ENCODE measurements around the gene LYPD5.
"Not testable (repeated sequence)": the region's sequence is repeated elsewhere in the genome, so short reads cannot be mapped to it uniquely, and the experiment has no call there.

LYPD5 gene, protein sequence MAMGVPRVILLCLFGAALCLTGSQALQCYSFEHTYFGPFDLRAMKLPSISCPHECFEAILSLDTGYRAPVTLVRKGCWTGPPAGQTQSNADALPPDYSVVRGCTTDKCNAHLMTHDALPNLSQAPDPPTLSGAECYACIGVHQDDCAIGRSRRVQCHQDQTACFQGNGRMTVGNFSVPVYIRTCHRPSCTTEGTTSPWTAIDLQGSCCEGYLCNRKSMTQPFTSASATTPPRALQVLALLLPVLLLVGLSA

DNA sequence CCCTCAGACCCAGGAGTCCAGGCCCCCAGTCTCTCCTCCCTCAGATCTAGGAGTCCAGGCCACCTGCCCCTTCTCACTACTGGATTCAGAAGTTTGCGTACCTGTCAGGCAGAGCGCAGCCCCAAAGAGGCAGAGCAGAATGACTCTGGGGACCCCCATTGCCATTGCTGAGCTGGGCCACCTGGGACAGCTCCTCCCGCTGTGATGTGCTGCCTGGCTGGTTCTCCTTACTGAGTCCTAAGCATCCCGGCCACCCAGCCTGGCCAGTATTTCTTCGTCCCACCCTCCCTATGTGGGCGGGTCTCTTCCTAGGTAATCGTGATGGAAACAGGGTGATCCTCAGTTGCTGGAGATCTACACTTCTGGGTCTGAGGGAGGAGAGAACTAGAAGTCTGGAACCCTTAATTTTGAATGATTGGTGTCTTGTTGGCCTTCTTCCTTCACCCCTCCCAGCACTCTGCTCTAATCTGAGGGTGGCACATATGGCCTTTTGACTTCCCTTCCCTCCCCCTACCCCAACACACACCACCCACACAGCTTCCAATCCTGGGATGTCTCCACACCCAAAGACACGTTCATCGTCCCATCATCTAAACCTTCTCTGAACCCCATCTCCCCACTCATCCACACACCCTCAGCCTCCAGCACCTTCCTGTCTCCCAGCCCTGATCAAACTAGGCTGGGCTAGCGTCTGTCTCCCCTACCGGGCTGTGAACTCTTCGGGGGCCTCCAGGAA lies at the start of gene LYPD5:
TSS of gene LYPD5 (minus strand) at position 232 of the 736 bp plus-strand sequence. CDS start at position 165, 67 bp downstream.
- no peaks in the 10 kb centered on the region for H3K9me3 Mint-ChIP-seq (ENCODE audit: low read depth)
- H3K36me3 Mint-ChIP-seq: no peaks in the 10 kb centered on the region
- no peak within 1 kb of the TSS for H3K27ac Mint-ChIP-seq
- H3K4me3 Mint-ChIP-seq: no peak within 1 kb of the TSS
- H3K4me1 Mint-ChIP-seq (ENCODE audit: low read depth): peaks cover 9% of the 10 kb centered on the region
- H3K27me3 Mint-ChIP-seq: peaks cover 4% of the 10 kb centered on the region

DNA sequence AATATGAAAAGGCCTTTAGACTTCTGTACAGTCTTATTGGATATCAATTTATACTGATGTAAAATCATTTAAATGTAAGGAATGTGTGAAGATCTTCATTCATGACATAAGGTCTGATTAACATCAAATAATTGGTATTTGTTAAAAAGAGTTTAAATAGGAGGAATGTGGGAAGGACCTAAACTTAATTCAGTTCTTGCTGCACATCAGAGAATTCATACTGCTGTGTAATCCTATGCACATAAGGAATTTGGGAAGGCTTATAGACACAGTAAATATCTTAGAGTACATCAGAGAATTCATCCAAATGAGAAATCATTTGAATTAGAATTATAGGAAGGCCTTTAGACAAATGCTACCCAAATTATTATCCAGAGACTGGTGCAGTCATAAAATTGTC lies 46.6 kb upstream of the LYPD5 start:
- no peak overlapping the region for H3K27ac Mint-ChIP-seq
- peaks cover 30% of the 10 kb centered on the region for H3K9me3 Mint-ChIP-seq (ENCODE audit: low read depth)
- no peaks in the 10 kb centered on the region for H3K27me3 Mint-ChIP-seq
- peaks cover 49% of the 10 kb centered on the region for H3K36me3 Mint-ChIP-seq
- H3K4me3 Mint-ChIP-seq: no peak overlapping the region
- no peaks in the 10 kb centered on the region for H3K4me1 Mint-ChIP-seq (ENCODE audit: low read depth)

DNA sequence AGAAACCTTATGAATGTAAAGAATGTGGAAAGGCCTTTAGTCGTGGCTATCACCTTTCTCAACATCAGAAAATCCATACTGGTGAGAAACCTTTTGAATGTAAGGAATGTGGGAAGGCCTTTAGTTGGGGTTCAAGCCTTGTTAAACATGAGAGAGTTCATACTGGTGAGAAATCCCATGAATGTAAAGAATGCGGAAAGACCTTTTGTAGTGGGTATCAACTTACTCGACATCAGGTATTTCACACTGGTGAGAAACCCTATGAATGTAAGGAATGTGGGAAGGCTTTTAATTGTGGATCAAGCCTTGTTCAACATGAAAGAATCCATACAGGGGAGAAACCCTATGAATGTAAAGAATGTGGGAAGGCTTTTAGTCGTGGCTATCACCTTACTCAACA lies 45.6 kb upstream of the LYPD5 start:
- no peaks in the 10 kb centered on the region for H3K27me3 Mint-ChIP-seq
- peaks cover 30% of the 10 kb centered on the region for H3K9me3 Mint-ChIP-seq (ENCODE audit: low read depth)
- no peaks in the 10 kb centered on the region for H3K4me1 Mint-ChIP-seq (ENCODE audit: low read depth)
- peaks cover 53% of the 10 kb centered on the region for H3K36me3 Mint-ChIP-seq
- H3K4me3 Mint-ChIP-seq: no peak overlapping the region
- no peak overlapping the region for H3K27ac Mint-ChIP-seq

DNA sequence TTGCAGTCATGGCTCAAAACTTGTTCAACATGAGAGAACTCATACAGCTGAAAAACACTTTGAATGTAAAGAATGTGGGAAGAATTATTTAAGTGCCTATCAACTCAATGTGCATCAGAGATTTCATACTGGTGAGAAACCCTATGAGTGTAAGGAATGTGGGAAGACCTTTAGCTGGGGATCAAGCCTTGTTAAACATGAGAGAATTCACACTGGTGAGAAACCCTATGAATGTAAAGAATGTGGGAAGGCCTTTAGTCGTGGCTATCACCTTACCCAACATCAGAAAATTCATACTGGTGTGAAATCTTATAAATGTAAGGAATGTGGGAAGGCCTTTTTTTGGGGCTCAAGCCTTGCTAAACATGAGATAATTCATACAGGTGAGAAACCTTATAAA lies 45.0 kb upstream of the LYPD5 start:
- Mint-ChIP-seq H3K27me3 (no peaks in the 10 kb centered on the region), H3K27ac (no peak overlapping the region), H3K4me3 (no peak overlapping the region), H3K36me3 (peaks cover 57% of the 10 kb centered on the region), H3K9me3 (ENCODE audit: low read depth) (peaks cover 29% of the 10 kb centered on the region), H3K4me1 (ENCODE audit: low read depth) (no peaks in the 10 kb centered on the region)

DNA sequence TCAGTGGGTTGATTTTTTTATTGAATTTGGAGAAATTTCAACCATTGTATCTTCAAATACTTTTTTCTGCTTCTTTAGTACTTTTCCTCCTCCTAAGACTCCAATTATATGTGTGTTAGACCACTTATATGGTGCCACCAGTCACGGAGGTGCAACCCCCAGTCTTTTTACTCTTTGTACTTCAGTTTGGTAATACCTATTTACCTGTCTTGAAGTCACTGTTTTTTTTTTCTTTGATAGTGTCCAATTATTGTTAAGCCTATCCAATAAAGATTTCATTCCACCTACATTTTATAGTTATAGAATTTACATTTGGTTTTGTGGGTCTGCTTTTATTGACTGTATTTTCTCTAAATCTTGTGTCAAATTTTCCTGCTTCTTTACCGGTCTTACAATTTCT lies 39.8 kb upstream of the LYPD5 start:
- H3K27ac Mint-ChIP-seq: no peak overlapping the region
- H3K4me3 Mint-ChIP-seq: no peak overlapping the region
- H3K4me1 Mint-ChIP-seq (ENCODE audit: low read depth): no peaks in the 10 kb centered on the region
- H3K27me3 Mint-ChIP-seq: no peaks in the 10 kb centered on the region
- H3K36me3 Mint-ChIP-seq: peaks cover 67% of the 10 kb centered on the region
- H3K9me3 Mint-ChIP-seq (ENCODE audit: low read depth): peaks cover 34% of the 10 kb centered on the region

DNA sequence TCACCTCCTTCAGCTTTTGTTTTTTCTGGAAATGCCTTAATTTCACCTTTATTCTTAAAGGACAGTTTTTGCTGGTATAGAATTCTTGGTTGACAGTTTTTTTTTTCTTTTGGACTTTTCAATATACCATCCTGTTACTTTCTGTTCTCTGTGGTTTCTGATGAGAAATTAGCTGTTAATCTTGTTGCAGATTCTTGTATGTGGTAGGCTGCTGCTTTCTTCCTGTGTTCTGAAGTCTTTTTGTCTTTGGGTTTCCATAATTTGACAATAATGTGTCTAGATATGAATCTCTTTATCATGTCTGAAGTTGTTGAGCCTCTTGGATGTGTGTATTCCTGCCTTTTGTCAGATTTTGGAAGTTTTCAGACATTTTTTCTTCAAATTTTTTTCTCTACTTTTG lies 36.9 kb upstream of the LYPD5 start:
- Mint-ChIP-seq H3K9me3 (ENCODE audit: low read depth) (peaks cover 27% of the 10 kb centered on the region), H3K4me1 (ENCODE audit: low read depth) (no peaks in the 10 kb centered on the region), H3K36me3 (peaks cover 67% of the 10 kb centered on the region), H3K4me3 (no peak overlapping the region), H3K27me3 (no peaks in the 10 kb centered on the region), H3K27ac (no peak overlapping the region)

DNA sequence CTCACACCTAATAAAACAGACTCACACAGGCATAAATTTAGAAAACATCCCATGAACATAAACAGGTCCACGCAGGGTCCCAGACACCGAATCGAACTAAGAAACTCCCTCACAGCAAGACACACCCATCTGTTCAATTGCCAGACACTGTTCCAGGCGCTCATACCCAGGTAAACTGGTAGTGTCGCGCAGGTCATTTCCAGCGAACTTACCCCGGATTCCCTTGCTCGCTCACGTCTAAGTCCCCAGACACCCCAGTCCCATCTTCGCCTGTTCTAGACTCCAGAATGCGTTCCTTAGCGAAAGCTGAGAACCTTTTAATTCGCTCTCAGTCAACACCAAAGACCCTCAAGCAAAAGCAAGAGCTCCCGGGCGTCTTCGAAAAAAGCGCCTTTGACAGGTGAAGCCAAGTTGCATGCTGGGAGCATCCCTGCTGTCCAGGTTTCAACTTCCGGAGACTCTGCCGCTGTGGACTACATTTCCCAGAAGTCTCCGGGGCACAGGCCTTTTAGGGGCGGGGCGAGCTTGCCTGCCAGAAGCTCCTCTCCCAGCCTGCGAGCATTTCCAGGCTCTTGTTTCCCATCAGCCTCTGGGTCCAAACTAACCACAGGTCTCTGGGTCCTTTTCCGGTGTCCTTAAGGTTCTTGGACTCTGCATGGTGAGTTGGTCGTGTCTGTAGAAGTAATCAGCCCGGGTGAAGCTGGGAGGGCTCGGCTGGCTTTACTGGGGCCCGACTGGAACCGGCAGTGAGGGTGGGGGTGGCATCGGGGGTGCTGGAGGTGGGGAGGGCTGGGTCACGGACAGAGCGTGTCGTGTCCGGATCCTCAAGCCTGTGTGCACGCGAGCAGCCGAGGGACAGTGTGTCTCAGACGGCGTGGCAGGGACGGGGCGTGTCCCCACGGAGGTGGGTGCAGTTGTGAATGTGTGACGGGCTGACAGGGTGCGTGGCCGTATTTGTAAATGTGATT lies 24.8 kb upstream of the LYPD5 start, which contains the start of gene ZNF283:
TSS of gene ZNF283 (plus strand) at position 535 of the 968 bp plus-strand sequence. CDS start 6,184 bp downstream, outside the sequence.
- peaks cover 15% of the 10 kb centered on the region for H3K36me3 Mint-ChIP-seq
- peaks cover 20% of the 10 kb centered on the region for H3K4me1 Mint-ChIP-seq (ENCODE audit: low read depth)
- H3K27ac Mint-ChIP-seq: peak within 1 kb of the TSS; percentile 46
- peaks cover 2% of the 10 kb centered on the region for H3K27me3 Mint-ChIP-seq
- no peaks in the 10 kb centered on the region for H3K9me3 Mint-ChIP-seq (ENCODE audit: low read depth)
- peak within 1 kb of the TSS; percentile 91 for H3K4me3 Mint-ChIP-seq

DNA sequence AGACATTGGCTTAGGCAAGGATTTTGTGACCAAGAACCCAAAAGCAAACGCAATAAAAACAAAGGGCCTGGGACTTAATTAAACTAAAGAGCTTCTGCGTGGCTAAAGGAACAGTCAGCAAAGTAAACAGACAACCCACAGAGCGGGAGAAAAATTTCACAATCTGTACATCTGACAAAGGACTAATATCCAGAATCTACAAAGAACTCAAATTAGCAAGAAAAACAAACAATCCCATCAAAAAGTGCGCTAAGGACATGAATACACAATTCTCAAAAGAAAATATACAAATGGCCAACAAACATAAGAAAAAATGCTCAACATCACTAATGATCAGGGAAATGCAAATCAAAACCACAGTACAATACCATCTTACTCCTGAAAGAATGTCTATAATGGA lies 22.3 kb upstream of the LYPD5 start:
- Mint-ChIP-seq H3K4me1 (ENCODE audit: low read depth) (peaks cover 31% of the 10 kb centered on the region), H3K27me3 (peaks cover 10% of the 10 kb centered on the region)
- H3K4me3 Mint-ChIP-seq; H3K27ac Mint-ChIP-seq; H3K9me3 Mint-ChIP-seq (ENCODE audit: low read depth); H3K36me3 Mint-ChIP-seq: not testable (repeated sequence)

DNA sequence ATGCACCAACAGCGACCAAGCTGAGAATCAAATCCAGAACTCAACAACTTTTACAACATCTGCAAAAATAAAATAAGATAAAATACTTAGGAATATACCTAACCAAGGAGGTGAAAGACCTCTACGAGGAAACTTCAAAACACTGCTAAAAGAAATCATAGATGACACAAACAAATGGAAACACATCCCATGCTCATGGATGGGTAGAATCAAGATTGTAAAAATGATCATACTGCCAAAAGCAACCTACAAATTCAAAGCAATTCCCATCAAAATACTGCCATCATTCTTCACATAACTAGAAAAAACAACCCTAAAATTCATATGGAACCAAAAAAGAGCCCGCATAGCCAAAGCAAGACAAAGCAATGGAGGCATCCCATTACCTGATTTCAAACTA lies 21.6 kb upstream of the LYPD5 start:
- H3K36me3 Mint-ChIP-seq; H3K27ac Mint-ChIP-seq; H3K9me3 Mint-ChIP-seq (ENCODE audit: low read depth); H3K4me3 Mint-ChIP-seq: not testable (repeated sequence)
- peaks cover 10% of the 10 kb centered on the region for H3K27me3 Mint-ChIP-seq
- peaks cover 30% of the 10 kb centered on the region for H3K4me1 Mint-ChIP-seq (ENCODE audit: low read depth)

DNA sequence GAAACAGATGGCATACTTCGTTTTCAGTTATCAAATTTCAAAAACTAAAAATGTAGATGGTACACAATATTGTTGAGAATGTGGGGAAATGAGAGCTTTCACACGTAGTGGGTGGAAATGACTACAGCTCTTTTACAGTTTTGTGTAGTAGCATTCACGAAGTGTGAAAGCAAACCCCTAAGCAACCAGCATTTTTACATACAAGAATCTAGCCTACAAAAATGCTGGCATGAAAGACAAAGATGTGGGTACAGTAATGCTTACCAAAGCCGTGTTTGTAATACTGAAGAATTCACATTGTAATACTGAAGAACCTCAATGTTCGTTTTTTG lies 18.6 kb upstream of the LYPD5 start:
- peaks cover 12% of the 10 kb centered on the region for H3K4me1 Mint-ChIP-seq (ENCODE audit: low read depth)
- peaks cover 13% of the 10 kb centered on the region for H3K27me3 Mint-ChIP-seq
- no peaks in the 10 kb centered on the region for H3K9me3 Mint-ChIP-seq (ENCODE audit: low read depth)
- peak overlapping the region; percentile 90 for H3K4me3 Mint-ChIP-seq
- no peak overlapping the region for H3K27ac Mint-ChIP-seq
- H3K36me3 Mint-ChIP-seq: no peaks in the 10 kb centered on the region

DNA sequence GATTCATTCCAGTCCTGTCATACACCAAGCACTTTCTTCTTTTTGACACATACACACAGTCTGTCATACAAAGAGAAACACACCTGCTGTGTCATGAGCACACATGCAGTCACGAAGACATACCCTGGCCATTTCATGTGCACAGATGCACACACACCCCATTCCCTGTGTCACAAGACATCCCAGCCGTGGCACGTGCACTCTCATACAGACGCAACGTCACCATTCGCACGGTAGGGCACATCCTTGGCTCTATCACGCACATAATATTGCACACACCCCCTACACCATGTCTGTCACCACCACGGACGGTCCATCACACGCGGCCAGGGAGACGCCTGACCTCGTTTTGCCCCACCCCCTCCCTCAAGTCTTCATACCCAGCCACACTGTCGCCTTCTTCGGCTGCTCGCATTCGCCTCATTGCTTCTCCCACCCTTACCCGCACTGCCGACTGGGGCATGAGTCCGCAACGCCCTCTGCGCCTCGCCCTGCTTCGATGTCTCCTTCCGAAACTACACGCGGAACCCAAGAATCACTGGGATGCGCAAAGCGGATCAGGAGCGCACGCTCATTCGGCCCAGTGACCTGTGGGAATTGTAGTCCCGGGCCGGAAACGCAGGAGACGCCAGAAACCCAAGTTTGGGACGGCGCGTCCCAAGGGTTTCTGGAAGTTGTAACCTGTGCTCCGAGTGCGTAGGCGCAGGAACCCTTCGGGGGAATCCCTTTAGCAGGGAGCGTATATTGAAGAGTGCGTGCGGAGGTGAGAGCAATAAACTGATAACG lies 18.0 kb upstream of the LYPD5 start:
- no peaks in the 10 kb centered on the region for H3K36me3 Mint-ChIP-seq
- peaks cover 12% of the 10 kb centered on the region for H3K4me1 Mint-ChIP-seq (ENCODE audit: low read depth)
- peak overlapping the region; percentile 90 for H3K4me3 Mint-ChIP-seq
- H3K27me3 Mint-ChIP-seq: peaks cover 13% of the 10 kb centered on the region
- H3K27ac Mint-ChIP-seq: no peak overlapping the region
- no peaks in the 10 kb centered on the region for H3K9me3 Mint-ChIP-seq (ENCODE audit: low read depth)

DNA sequence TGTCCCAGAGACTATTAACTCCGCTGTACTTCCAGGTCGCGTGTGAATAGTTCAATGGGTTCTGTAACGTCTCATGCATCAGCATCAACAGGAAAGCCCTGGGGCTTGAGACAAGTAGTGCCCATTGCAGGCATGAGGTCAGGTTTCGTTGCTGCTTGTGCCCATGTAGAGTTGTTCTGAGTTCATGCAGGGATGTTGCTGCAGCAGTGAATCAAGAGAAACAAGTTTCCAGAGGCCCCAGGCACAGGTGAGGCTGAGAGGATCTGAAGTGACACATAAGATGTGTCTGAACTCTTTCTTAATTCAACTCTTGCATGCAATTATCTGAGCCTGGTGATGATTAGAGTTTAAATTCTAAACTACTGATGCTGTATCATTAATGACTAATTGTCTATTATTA lies 16.3 kb upstream of the LYPD5 start:
- H3K36me3 Mint-ChIP-seq: no peaks in the 10 kb centered on the region
- H3K27me3 Mint-ChIP-seq: peaks cover 11% of the 10 kb centered on the region
- H3K9me3 Mint-ChIP-seq (ENCODE audit: low read depth): no peaks in the 10 kb centered on the region
- H3K27ac Mint-ChIP-seq: no peak overlapping the region
- no peak overlapping the region for H3K4me3 Mint-ChIP-seq
- peaks cover 12% of the 10 kb centered on the region for H3K4me1 Mint-ChIP-seq (ENCODE audit: low read depth)

DNA sequence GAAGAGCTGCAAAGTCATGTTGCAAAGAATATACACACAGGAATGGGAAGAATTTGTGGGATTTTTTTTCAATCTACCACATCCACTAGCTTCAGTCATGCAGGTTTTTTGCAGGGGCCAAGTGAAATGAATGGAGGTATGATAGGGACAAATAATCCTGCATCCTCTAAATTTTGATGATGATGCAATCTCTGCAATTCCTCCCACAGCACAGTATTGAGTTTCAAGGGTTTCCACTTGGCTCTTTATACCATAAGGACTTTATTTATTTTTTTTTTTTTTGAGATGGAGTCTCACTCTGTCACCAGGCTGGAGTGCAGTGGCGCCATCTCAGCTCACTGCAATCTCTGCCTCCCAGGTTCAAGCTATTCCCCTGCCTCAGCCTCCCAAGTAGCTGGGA lies 15.2 kb upstream of the LYPD5 start:
- H3K4me3 Mint-ChIP-seq: not testable (repeated sequence)

DNA sequence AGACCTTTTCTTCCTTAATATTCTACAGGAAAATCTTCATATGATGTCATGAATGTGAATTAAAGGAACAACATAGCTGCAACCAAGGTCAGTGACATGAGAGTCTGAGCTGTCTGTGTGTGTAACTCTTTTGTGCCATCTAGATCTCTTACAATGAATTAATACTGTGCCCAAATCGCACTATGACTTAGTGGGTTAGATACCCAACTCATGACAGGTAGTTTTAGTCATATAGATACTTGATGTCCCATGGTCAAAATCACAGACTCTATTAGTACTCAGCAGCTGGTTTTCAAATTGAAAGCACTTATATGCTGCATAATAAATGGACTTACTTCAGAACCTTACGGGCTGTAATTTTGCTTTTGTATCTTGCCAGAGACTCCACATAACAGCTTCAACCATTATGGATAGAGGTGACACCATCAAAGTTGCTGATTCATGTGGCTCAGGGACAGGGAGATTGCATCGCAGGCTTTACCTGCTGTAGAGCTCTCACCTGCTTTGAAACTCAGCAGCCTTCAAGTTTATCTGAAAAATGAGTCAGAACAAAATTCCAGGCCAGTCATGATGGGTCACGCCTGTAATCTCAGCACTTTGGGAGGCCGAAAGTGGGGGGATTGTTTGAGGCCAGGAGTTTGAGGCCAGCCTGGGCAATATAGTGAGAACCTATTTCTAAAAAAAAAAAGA lies 12.6 kb upstream of the LYPD5 start:
- Mint-ChIP-seq H3K4me3 (no peak overlapping the region), H3K9me3 (ENCODE audit: low read depth) (no peaks in the 10 kb centered on the region), H3K4me1 (ENCODE audit: low read depth) (peaks cover 1% of the 10 kb centered on the region), H3K27me3 (peaks cover 4% of the 10 kb centered on the region), H3K27ac (no peak overlapping the region), H3K36me3 (no peaks in the 10 kb centered on the region)

More for the DNA sequence above, 15.2 kb upstream of the LYPD5 start:
- not testable (repeated sequence) for H3K9me3 Mint-ChIP-seq (ENCODE audit: low read depth); H3K27ac Mint-ChIP-seq; H3K36me3 Mint-ChIP-seq
- Mint-ChIP-seq H3K27me3 (peaks cover 11% of the 10 kb centered on the region), H3K4me1 (ENCODE audit: low read depth) (peaks cover 12% of the 10 kb centered on the region)

All from activated naive CD8-positive, alpha-beta T cell (primary cell).